Fibroblast of mammary gland (primary cell): Measurements from ENCODE around the gene THAP9.
A peak's percentile ranks its signal among the peaks of the same experiment; 100 is the strongest.

Experiments
- DNase-seq: peaks from one replicate; pipeline ENCODE4 v3.0.0-alpha.2; 2010; ENCODE audit warnings: low read depth
- H3K4me3 ChIP-seq: 2 replicates; pipeline ENCODE4 v1.5.1; 2011; ENCODE audit warnings: low read depth, mild to moderate bottlenecking, low read length, moderate library complexity; ENCODE audit not compliant: control insufficient read depth
- CTCF ChIP-seq: conservative IDR thresholded peaks from 2 replicates; pipeline ENCODE4 v1.5.1; 2011; ENCODE audit warnings: low read depth, low read length, inconsistent platforms; ENCODE audit not compliant: control insufficient read depth, insufficient read depth

THAP9 gene

GRCh38 chr4:82896755-82897154 lies 3.8 kb upstream of the THAP9 start:
- DNase-seq, result no peak
- TF ChIP-seq CTCF, result no peak
- H3K4me3 ChIP-seq, result no peak overlapping the region

GRCh38 chr4:82898322-82899243 lies 2.0 kb upstream of the THAP9 start:
- TF ChIP-seq CTCF, result peak; percentile 36
- DNase-seq, result peak; percentile 95
- H3K4me3 ChIP-seq, result peak overlapping the region; percentile 82

GRCh38 chr4:82899374-82900065 lies 1.0 kb upstream of the THAP9 start:
- H3K4me3 ChIP-seq, result peak overlapping the region; percentile 82
- DNase-seq, result peak; percentile 40
- no peak for TF ChIP-seq CTCF

- no peak for TF ChIP-seq CTCF
- no peak for DNase-seq
- H3K4me3 ChIP-seq, result peak overlapping the region; percentile 82
Observed at GRCh38 chr4:82900066-82900410, 497 bp upstream of the THAP9 start.

GRCh38 chr4:82901183-82901718 lies 716 bp downstream of the THAP9 start:
- peak overlapping the region; percentile 82 for H3K4me3 ChIP-seq
- no peak for DNase-seq
- TF ChIP-seq CTCF, result no peak

- DNase-seq, result no peak
- no peak overlapping the region for H3K4me3 ChIP-seq
- no peak for TF ChIP-seq CTCF
Observed at GRCh38 chr4:82903737-82904136, 3.2 kb downstream of the THAP9 start.
